ENCODE data around the gene NOSTRIN. TPM values are rescaled to one million over a fixed set of nuclear protein-coding genes. Genes with fewer than 3 reads are reported as not detected.
A peak's percentile ranks its signal among the peaks of the same experiment; 100 is the strongest.

NOSTRIN gene
- total and polyA plus RNA-seq, 2 donors (not counting 3 experiments of a cell fraction or from before 2014, with no cell fraction given): 0.03 to 0.75 TPM

GRCh38 chr2:168796090-168796577, 6.3 kb upstream of the NOSTRIN start:
- no peaks in the 10 kb centered on the region for H3K9me1 ChIP-seq (replicated peaks; ENCODE audit: control insufficient read depth, extremely low read depth, insufficient read depth, low read length)
- FAIRE-seq (no peak), DNase-seq (ENCODE audit: low read depth, low spot score) (no peak)
- no peak overlapping the region for H3K4me2 ChIP-seq (ENCODE audit: insufficient read depth, low read length)
- no peaks in the 10 kb centered on the region for H3K9me3 ChIP-seq (replicated peaks; ENCODE audit: control insufficient read depth, insufficient read depth, low read length)
- TF ChIP-seq POLR2AphosphoS5 (IDR thresholded peaks at IDR 0.05; ENCODE audit: insufficient read depth, low read depth, low read length) (no peak), EZH2 (IDR thresholded peaks at IDR 0.05; ENCODE audit: borderline replicate concordance, low read depth, low read length, severe bottlenecking) (no peak)
- no peak overlapping the region for H3K27ac ChIP-seq (ENCODE audit: insufficient read depth, low read depth, low read length)
- no peaks in the 10 kb centered on the region for H3K27me3 ChIP-seq (ENCODE audit: control insufficient read depth in 2 of 2, insufficient read depth in 2 of 2, low read length in 2 of 2)
- intact Hi-C loops (cut with micrococcal nuclease) (no loop called here), dilution Hi-C loops (cut with MboI; ENCODE audit: extremely low pct_ligation_motif_present, low sequenced_read_pairs) (no loop called here)
- no peak overlapping the region for H3K4me3 ChIP-seq (replicated peaks in 1 of 3; ENCODE audit: insufficient read depth in 1 of 3, low read depth in 1 of 3, low read length in 3 of 3)
- H3K36me3 ChIP-seq (ENCODE audit: control insufficient read depth in 2 of 2, extremely low read depth in 1 of 2, insufficient read depth in 2 of 2, low read length in 2 of 2): no peaks in the 10 kb centered on the region
- H3K79me2 ChIP-seq (ENCODE audit: control insufficient read depth, insufficient read depth, low read length): no peaks in the 10 kb centered on the region
- H3K4me1 ChIP-seq (ENCODE audit: control insufficient read depth, extremely low read depth, insufficient read depth, low read length): peaks cover 13% of the 10 kb centered on the region
- H4K20me1 ChIP-seq (replicated peaks; ENCODE audit: control insufficient read depth, extremely low read depth, insufficient read depth, low read length): no peaks in the 10 kb centered on the region
- POLR2A ChIA-PET: interaction anchor here (0.6 kb wide), 1 partner anchor 21 kb away, joined by 6 read pairs; no protein-coding TSS in a partner anchor
- CTCF ChIA-PET: interaction anchor here (1.7 kb wide), 1 partner anchor 22 kb away, joined by 4 read pairs; no protein-coding TSS in a partner anchor
- BruUV-seq (replicated peaks): no TSS peak
- no peak overlapping the region for H3K9ac ChIP-seq (replicated peaks; ENCODE audit: extremely low read depth, insufficient read depth, low read length)
- H2AFZ ChIP-seq (ENCODE audit: low read depth, low read length): no peak overlapping the region

GRCh38 chr2:168796583-168797285, 5.7 kb upstream of the NOSTRIN start:
- no peaks in the 10 kb centered on the region for H3K79me2 ChIP-seq (ENCODE audit: control insufficient read depth, insufficient read depth, low read length)
- POLR2A ChIA-PET: interaction anchor here (0.6 kb wide), 1 partner anchor 20 kb away, joined by 6 read pairs; no protein-coding TSS in a partner anchor
- DNase-seq (ENCODE audit: low read depth, low spot score): peak; percentile 79
- dilution Hi-C loops (cut with MboI; ENCODE audit: extremely low pct_ligation_motif_present, low sequenced_read_pairs): no loop called here
- H3K36me3 ChIP-seq (ENCODE audit: control insufficient read depth in 2 of 2, extremely low read depth in 1 of 2, insufficient read depth in 2 of 2, low read length in 2 of 2): no peaks in the 10 kb centered on the region
- BruUV-seq (replicated peaks): no TSS peak
- no peak overlapping the region for H3K9ac ChIP-seq (replicated peaks; ENCODE audit: extremely low read depth, insufficient read depth, low read length)
- CTCF ChIA-PET: interaction anchor here (1.7 kb wide), 1 partner anchor 23 kb away, joined by 4 read pairs; no protein-coding TSS in a partner anchor
- H2AFZ ChIP-seq (ENCODE audit: low read depth, low read length): no peak overlapping the region
- peaks cover 13% of the 10 kb centered on the region for H3K4me1 ChIP-seq (ENCODE audit: control insufficient read depth, extremely low read depth, insufficient read depth, low read length)
- H3K27me3 ChIP-seq (ENCODE audit: control insufficient read depth in 2 of 2, insufficient read depth in 2 of 2, low read length in 2 of 2): no peaks in the 10 kb centered on the region
- peak; percentile 68 for FAIRE-seq
- no peaks in the 10 kb centered on the region for H4K20me1 ChIP-seq (replicated peaks; ENCODE audit: control insufficient read depth, extremely low read depth, insufficient read depth, low read length)
- H3K9me1 ChIP-seq (replicated peaks; ENCODE audit: control insufficient read depth, extremely low read depth, insufficient read depth, low read length): no peaks in the 10 kb centered on the region
- no peaks in the 10 kb centered on the region for H3K9me3 ChIP-seq (replicated peaks; ENCODE audit: control insufficient read depth, insufficient read depth, low read length)
- no peak overlapping the region for H3K27ac ChIP-seq (ENCODE audit: insufficient read depth, low read depth, low read length)
- H3K4me3 ChIP-seq (replicated peaks in 1 of 3; ENCODE audit: insufficient read depth in 1 of 3, low read depth in 1 of 3, low read length in 3 of 3): no peak overlapping the region
- intact Hi-C loops (cut with micrococcal nuclease): no loop called here
- TF ChIP-seq GATA2 (IDR thresholded peaks at IDR 0.05; ENCODE audit: insufficient read depth, insufficient read length, low read depth, low read length) (peak; percentile 42), MAX (IDR thresholded peaks at IDR 0.05; ENCODE audit: insufficient read depth, insufficient read length) (no peak)
- H3K4me2 ChIP-seq (ENCODE audit: insufficient read depth, low read length): no peak overlapping the region
